Measurements from ENCODE around the gene MBTPS1. TPM values are rescaled to one million over a fixed set of nuclear protein-coding genes. Genes with fewer than 3 reads are reported as not detected.

Gene MBTPS1
- total and polyA plus RNA-seq, 2 experiments from 2014 or later: 18.1 to 49.3 TPM

DNA sequence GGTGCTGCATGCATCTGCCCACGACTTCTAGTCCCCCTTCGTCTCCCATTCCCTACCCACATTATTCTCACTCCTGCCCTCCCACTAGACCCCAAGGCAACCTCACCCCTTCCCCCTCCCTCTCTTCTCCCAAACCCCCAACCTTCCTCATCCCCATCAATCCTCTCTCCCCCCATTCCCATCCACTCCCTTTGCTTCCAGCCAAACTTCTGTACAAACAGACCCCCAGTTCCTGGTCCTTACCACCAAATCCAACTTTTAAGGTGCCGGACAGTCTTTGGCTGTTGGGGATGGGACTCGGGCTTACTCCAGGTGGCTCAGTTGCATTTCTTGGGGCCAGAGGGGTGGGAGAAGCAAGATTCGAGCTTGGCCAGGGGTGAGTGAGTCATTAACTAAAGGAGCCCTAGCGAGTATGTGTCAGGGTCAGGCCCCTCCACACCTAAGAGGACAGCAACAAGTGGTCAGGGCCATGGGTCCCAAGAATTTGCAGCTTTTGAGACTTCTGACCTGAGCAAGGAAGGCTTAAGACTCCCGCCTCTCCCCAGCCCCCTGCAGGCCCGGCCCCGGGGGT, 74.3 kb downstream of the MBTPS1 start, which contains the start of gene SLC38A8:
Gene SLC38A8, minus strand, starts transcription at position 488 of the 571 bp plus-strand sequence. CDS start 638 bp downstream, outside the sequence.
- H3K9me3 Mint-ChIP-seq: no peaks in the 10 kb centered on the region; the same call in 2 of the 3 replicates
- Histone ChIP-seq H3K9me2 (ENCODE audit: insufficient read depth) (no peaks in the 10 kb centered on the region), H4K20me1 (replicated peaks; ENCODE audit: insufficient read depth) (no peaks in the 10 kb centered on the region), H3K79me2 (replicated peaks; ENCODE audit: insufficient read depth) (no peaks in the 10 kb centered on the region), H2AFZ (no peak within 1 kb of the TSS; the same call in 1 of the 2 replicates), H3K4me1 (ENCODE audit: insufficient read depth) (peaks cover 7% of the 10 kb centered on the region; the same call in 1 of the 2 replicates), H3K27me3 (ENCODE audit: insufficient read depth) (no peaks in the 10 kb centered on the region), H3K36me3 (ENCODE audit: insufficient read depth) (no peaks in the 10 kb centered on the region), H3K4me3 (no peak within 1 kb of the TSS), H3K27ac (ENCODE audit: low read depth) (no peak within 1 kb of the TSS), H3F3A (replicated peaks; ENCODE audit: low read depth) (no peaks in the 10 kb centered on the region), H3K4me2 (no peak within 1 kb of the TSS)
- DNase-seq (ENCODE audit: low spot score) (no peak), ATAC-seq (no peak)
- H3K27ac Mint-ChIP-seq: no peak within 1 kb of the TSS
- H3K27me3 Mint-ChIP-seq (ENCODE audit: insufficient read depth, low read depth, poor library complexity): peaks cover 18% of the 10 kb centered on the region
- TF ChIP-seq, protein P1, sequence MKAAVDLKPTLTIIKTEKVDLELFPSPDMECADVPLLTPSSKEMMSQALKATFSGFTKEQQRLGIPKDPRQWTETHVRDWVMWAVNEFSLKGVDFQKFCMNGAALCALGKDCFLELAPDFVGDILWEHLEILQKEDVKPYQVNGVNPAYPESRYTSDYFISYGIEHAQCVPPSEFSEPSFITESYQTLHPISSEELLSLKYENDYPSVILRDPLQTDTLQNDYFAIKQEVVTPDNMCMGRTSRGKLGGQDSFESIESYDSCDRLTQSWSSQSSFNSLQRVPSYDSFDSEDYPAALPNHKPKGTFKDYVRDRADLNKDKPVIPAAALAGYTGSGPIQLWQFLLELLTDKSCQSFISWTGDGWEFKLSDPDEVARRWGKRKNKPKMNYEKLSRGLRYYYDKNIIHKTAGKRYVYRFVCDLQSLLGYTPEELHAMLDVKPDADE (IDR thresholded peaks at IDR 0.05): no peak
- TF ChIP-seq, protein P2, sequence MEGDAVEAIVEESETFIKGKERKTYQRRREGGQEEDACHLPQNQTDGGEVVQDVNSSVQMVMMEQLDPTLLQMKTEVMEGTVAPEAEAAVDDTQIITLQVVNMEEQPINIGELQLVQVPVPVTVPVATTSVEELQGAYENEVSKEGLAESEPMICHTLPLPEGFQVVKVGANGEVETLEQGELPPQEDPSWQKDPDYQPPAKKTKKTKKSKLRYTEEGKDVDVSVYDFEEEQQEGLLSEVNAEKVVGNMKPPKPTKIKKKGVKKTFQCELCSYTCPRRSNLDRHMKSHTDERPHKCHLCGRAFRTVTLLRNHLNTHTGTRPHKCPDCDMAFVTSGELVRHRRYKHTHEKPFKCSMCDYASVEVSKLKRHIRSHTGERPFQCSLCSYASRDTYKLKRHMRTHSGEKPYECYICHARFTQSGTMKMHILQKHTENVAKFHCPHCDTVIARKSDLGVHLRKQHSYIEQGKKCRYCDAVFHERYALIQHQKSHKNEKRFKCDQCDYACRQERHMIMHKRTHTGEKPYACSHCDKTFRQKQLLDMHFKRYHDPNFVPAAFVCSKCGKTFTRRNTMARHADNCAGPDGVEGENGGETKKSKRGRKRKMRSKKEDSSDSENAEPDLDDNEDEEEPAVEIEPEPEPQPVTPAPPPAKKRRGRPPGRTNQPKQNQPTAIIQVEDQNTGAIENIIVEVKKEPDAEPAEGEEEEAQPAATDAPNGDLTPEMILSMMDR (conservative IDR thresholded peaks at IDR 0.05; ENCODE audit: low read depth in 2 of 2): no peak
- TF ChIP-seq STAT1 (IDR thresholded peaks at IDR 0.05; ENCODE audit: unreplicated experiment) (no peak), CREB1 (CRISPR knock-in tag; IDR thresholded peaks at IDR 0.05; ENCODE audit: low read depth) (no peak), JUNB (IDR thresholded peaks at IDR 0.05; ENCODE audit: unreplicated experiment) (no peak), NANOG (IDR thresholded peaks at IDR 0.05; ENCODE audit: borderline replicate concordance) (no peak), ZNF331 (CRISPR knock-in tag; IDR thresholded peaks at IDR 0.05; ENCODE audit: low read depth) (no peak), EZH2 (IDR thresholded peaks at IDR 0.05; ENCODE audit: low read depth, unreplicated experiment) (no peak)
- TF ChIP-seq, protein P3, sequence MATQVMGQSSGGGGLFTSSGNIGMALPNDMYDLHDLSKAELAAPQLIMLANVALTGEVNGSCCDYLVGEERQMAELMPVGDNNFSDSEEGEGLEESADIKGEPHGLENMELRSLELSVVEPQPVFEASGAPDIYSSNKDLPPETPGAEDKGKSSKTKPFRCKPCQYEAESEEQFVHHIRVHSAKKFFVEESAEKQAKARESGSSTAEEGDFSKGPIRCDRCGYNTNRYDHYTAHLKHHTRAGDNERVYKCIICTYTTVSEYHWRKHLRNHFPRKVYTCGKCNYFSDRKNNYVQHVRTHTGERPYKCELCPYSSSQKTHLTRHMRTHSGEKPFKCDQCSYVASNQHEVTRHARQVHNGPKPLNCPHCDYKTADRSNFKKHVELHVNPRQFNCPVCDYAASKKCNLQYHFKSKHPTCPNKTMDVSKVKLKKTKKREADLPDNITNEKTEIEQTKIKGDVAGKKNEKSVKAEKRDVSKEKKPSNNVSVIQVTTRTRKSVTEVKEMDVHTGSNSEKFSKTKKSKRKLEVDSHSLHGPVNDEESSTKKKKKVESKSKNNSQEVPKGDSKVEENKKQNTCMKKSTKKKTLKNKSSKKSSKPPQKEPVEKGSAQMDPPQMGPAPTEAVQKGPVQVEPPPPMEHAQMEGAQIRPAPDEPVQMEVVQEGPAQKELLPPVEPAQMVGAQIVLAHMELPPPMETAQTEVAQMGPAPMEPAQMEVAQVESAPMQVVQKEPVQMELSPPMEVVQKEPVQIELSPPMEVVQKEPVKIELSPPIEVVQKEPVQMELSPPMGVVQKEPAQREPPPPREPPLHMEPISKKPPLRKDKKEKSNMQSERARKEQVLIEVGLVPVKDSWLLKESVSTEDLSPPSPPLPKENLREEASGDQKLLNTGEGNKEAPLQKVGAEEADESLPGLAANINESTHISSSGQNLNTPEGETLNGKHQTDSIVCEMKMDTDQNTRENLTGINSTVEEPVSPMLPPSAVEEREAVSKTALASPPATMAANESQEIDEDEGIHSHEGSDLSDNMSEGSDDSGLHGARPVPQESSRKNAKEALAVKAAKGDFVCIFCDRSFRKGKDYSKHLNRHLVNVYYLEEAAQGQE (IDR thresholded peaks at IDR 0.05; ENCODE audit: unreplicated experiment): no peak
- no peaks in the 10 kb centered on the region for H3K36me3 Mint-ChIP-seq (ENCODE audit: low read depth)
- H3K4me1 Mint-ChIP-seq: peaks cover 22% of the 10 kb centered on the region
- H3K4me3 Mint-ChIP-seq: no peak within 1 kb of the TSS

All from GM23338 (cell line).